Measurements from ENCODE around the gene TBC1D22A. TPM values are rescaled to one million over a fixed set of nuclear protein-coding genes. Genes with fewer than 3 reads are reported as not detected.

Gene TBC1D22A
- total and polyA plus RNA-seq, 11 donors, result 9.4 to 30.7 (median 18.6) TPM

GRCh38 chr22:46972256-46972655 lies 209.8 kb downstream of the TBC1D22A start:
- ATAC-seq, result no peak
- TF ChIP-seq POLR2A (IDR thresholded peaks at IDR 0.05), result no peak
- TF ChIP-seq CTCF (IDR thresholded peaks at IDR 0.05), result no peak
- no peaks in the 10 kb centered on the region for H3K27me3 ChIP-seq
- peak overlapping the region in 5 of 12 donors; percentile 57 to 81 (median 81) for H3K27ac ChIP-seq
- 92 to 95% (median 93%) methylated on average over 17 of the region's 17 CpGs for WGBS, 4 donors
- H3K9me3 ChIP-seq, result no peaks in the 10 kb centered on the region
- no peak for DNase-seq
- H3K4me1 ChIP-seq, result peaks cover 0 to 35% (median 24%) of the 10 kb centered on the region in 12 donors
- H3K4me3 ChIP-seq, result no peak overlapping the region
- intact Hi-C loops (cut with DNase I), result loop anchor here in 1 of 10 donors (5.0 kb wide), 1 partner anchor 60 kb away; no protein-coding TSS in a partner anchor
- H3K36me3 ChIP-seq, result peaks cover 0 to 33% (median 8%) of the 10 kb centered on the region in 9 donors

GRCh38 chr22:46972901-46973831 lies 210.7 kb downstream of the TBC1D22A start:
- Histone ChIP-seq H3K9me3 (no peaks in the 10 kb centered on the region), H3K4me1 (peaks cover 0 to 35% (median 24%) of the 10 kb centered on the region in 12 donors), H3K4me3 (no peak overlapping the region), H3K27me3 (no peaks in the 10 kb centered on the region), H3K27ac (no peak overlapping the region), H3K36me3 (peaks cover 0 to 40% (median 8%) of the 10 kb centered on the region in 9 donors)
- DNase-seq, result peak in 2 of 5 donors; percentile 32 to 57
- intact Hi-C loops (cut with DNase I), result loop anchor here in 1 of 10 donors (5.0 kb wide), 1 partner anchor 59 kb away; no protein-coding TSS in a partner anchor
- TF ChIP-seq POLR2A (IDR thresholded peaks at IDR 0.05), result no peak
- TF ChIP-seq CTCF (IDR thresholded peaks at IDR 0.05), result no peak
- ATAC-seq, result peak in 3 of 4 donors; percentile 25 to 50 (median 50)
- WGBS, 4 donors, result 75 to 87% (median 81%) methylated on average over 32 of the region's 32 CpGs

- TF ChIP-seq POLR2A (IDR thresholded peaks at IDR 0.05) (no peak), CTCF (IDR thresholded peaks at IDR 0.05) (no peak)
- intact Hi-C loops (cut with DNase I), result loop anchor here in 1 of 10 donors (5.0 kb wide), 1 partner anchor 58 kb away; no protein-coding TSS in a partner anchor
- Histone ChIP-seq H3K27ac (no peak overlapping the region), H3K9me3 (no peaks in the 10 kb centered on the region), H3K36me3 (peaks cover 0 to 45% (median 13%) of the 10 kb centered on the region in 9 donors), H3K27me3 (no peaks in the 10 kb centered on the region), H3K4me3 (no peak overlapping the region), H3K4me1 (peaks cover 0 to 35% (median 24%) of the 10 kb centered on the region in 12 donors)
- no peak for DNase-seq
- ATAC-seq, result no peak
- 86 to 92% (median 91%) methylated on average over 11 to 20 of the region's 20 CpGs for WGBS, 4 donors
Measured at GRCh38 chr22:46974077-46974476, 211.6 kb downstream of the TBC1D22A start.

All from heart left ventricle (tissue), 16 donors.